IMR-90 (cell line): ENCODE data around the gene GALM. TPM values are rescaled to one million over a fixed set of nuclear protein-coding genes. Genes with fewer than 3 reads are reported as not detected.

Experiments used
- ATAC-seq: fragments of 200-7000 bp; cut with Tn5 transposase; 2 replicates; pipeline ENCODE4 v1.9.1; 2020; ENCODE audit warnings: low read depth, mild to moderate bottlenecking, moderate library complexity
- BruUV-seq: library from RNA; stranded (reverse); fragments of 400-500 nt; replicated peaks from 2 replicates; lab custom pipeline; 2021; lab: Mats Ljungman, UMichigan
- CTCF ChIA-PET: fragments of 300-600 bp; formaldehyde crosslinking; extraction: SDS; loops from one replicate; lab custom pipeline; 2021; ENCODE audit warnings: antibody characterized with exemption; lab: Yijun Ruan, JAX
- POLR2A ChIA-PET: fragments of 300-600 bp; sonication (Branson Sonifier 250); formaldehyde crosslinking; loops from one replicate; lab custom pipeline; 2022; ENCODE audit warnings: antibody characterized with exemption; ENCODE audit not compliant: unreplicated experiment; lab: Charles Lee
- DNase-seq: peaks from one replicate; pipeline ENCODE4 v3.0.0; 2013
- H2AFZ ChIP-seq: replicated peaks from 2 replicates; pipeline ENCODE3; 2013; ENCODE audit warnings: low read length, mild to moderate bottlenecking; ENCODE audit not compliant: poor library complexity
- H2AK5ac ChIP-seq: 2 replicates; pipeline ENCODE4 v1.6.1; 2013; ENCODE audit warnings: low read depth, low read length, inconsistent platforms
- H2AK9ac ChIP-seq: replicated peaks from 2 replicates; pipeline ENCODE3; 2013; ENCODE audit warnings: mild to moderate bottlenecking, low read depth, low read length, moderate library complexity; ENCODE audit not compliant: poor library complexity
- H2BK120ac ChIP-seq: 2 replicates; pipeline ENCODE4 v1.6.1; 2013; ENCODE audit warnings: low read depth, low read length, inconsistent platforms
- H2BK15ac ChIP-seq: 3 replicates; pipeline ENCODE4 v1.6.1; 2013; ENCODE audit warnings: low read depth, low read length, inconsistent platforms
- H2BK20ac ChIP-seq: 2 replicates; pipeline ENCODE4 v1.6.1; 2013; ENCODE audit warnings: low read depth, mild to moderate bottlenecking, inconsistent platforms, low read length, moderate library complexity
- H2BK5ac ChIP-seq: 2 replicates; pipeline ENCODE4 v1.6.1; 2013; ENCODE audit warnings: mild to moderate bottlenecking, low read depth, low read length, inconsistent platforms; ENCODE audit not compliant: poor library complexity, severe bottlenecking
- H3K14ac ChIP-seq: replicated peaks from 2 replicates; pipeline ENCODE4 v1.6.1; 2013; ENCODE audit warnings: low read depth, low read length, inconsistent platforms
- H3K18ac ChIP-seq: 2 replicates; pipeline ENCODE4 v1.6.1; 2013; ENCODE audit warnings: low read depth, low read length, control low read depth
- H3K23ac ChIP-seq: 2 replicates; pipeline ENCODE4 v1.6.1; 2013; ENCODE audit warnings: low read depth, low read length, inconsistent platforms
- H3K27ac ChIP-seq: 2 replicates; pipeline ENCODE4 v1.5.1; 2013; ENCODE audit warnings: mild to moderate bottlenecking, control low read depth, low read length; ENCODE audit not compliant: insufficient read depth
- H3K27me3 ChIP-seq: 2 replicates; pipeline ENCODE4 v1.6.1; 2013; ENCODE audit warnings: low read length; ENCODE audit not compliant: control insufficient read depth, insufficient read depth
- H3K36me3 ChIP-seq: 2 replicates; pipeline ENCODE4 v1.6.1; 2013; ENCODE audit warnings: low read length, mixed read lengths; ENCODE audit not compliant: control insufficient read depth, insufficient read depth
- H3K4ac ChIP-seq: 2 replicates; pipeline ENCODE4 v1.6.1; 2013; ENCODE audit warnings: low read depth, low read length, inconsistent platforms
- H3K4me1 ChIP-seq: 2 replicates; pipeline ENCODE4 v1.6.1; 2013; ENCODE audit warnings: low read length, mixed read lengths; ENCODE audit not compliant: control insufficient read depth, insufficient read depth
- H3K4me2 ChIP-seq: 2 replicates; pipeline ENCODE4 v1.6.1; 2013; ENCODE audit warnings: low read depth, mild to moderate bottlenecking, control low read depth, low read length, moderate library complexity
- H3K4me3 ChIP-seq: 2 replicates; pipeline ENCODE4 v1.5.1; 2013; ENCODE audit warnings: low read depth, mild to moderate bottlenecking, control low read depth, low read length, moderate library complexity; ENCODE audit not compliant: insufficient read depth
- H3K56ac ChIP-seq: 2 replicates; pipeline ENCODE4 v1.6.1; 2013; ENCODE audit warnings: low read length, inconsistent platforms; ENCODE audit not compliant: insufficient read depth; ENCODE audit errors: extremely low read depth
- H3K79me1 ChIP-seq, 2 experiments: 2 replicates each; pipeline ENCODE4 v1.6.1; 2013; ENCODE audit warnings: low read length in 2 of 2, inconsistent platforms in 1 of 2, low read depth in 1 of 2
- H3K9ac ChIP-seq: 2 replicates; pipeline ENCODE4 v1.6.1; 2013; ENCODE audit warnings: low read depth, low read length, control low read depth
- H3K9me1 ChIP-seq: 2 replicates; pipeline ENCODE4 v1.6.1; 2013; ENCODE audit warnings: low read length, inconsistent platforms; ENCODE audit not compliant: insufficient read depth
- H3K9me3 ChIP-seq: 2 replicates; pipeline ENCODE4 v1.6.1; 2013; ENCODE audit warnings: low read length; ENCODE audit not compliant: control insufficient read depth, insufficient read depth
- H4K20me1 ChIP-seq: 2 replicates; pipeline ENCODE4 v1.6.1; 2013; ENCODE audit warnings: low read length, inconsistent platforms; ENCODE audit not compliant: insufficient read depth
- H4K5ac ChIP-seq: 2 replicates; pipeline ENCODE4 v1.6.1; 2013; ENCODE audit warnings: mild to moderate bottlenecking, low read depth, low read length, control low read depth
- H4K8ac ChIP-seq, 2 experiments: 2 replicates each; pipeline ENCODE4 v1.6.1; 2013; ENCODE audit warnings: low read depth in 2 of 2, low read length in 2 of 2, control low read depth in 1 of 2, inconsistent platforms in 1 of 2
- H4K91ac ChIP-seq: 2 replicates; pipeline ENCODE4 v1.6.1; 2013; ENCODE audit warnings: low read depth, low read length, inconsistent platforms; ENCODE audit not compliant: insufficient read depth
- BHLHE40 ChIP-seq: fragments of 150-350 bp; IDR thresholded peaks from 2 replicates; pipeline ENCODE4 v1.6.1; 2016; ENCODE audit warnings: mild to moderate bottlenecking, low read depth, low read length
- CEBPB ChIP-seq: IDR thresholded peaks from 2 replicates; pipeline ENCODE4 v1.6.1; 2012; ENCODE audit warnings: low read depth, low read length, improper control_type of control experiment
- CHD1 ChIP-seq: IDR thresholded peaks from 2 replicates; pipeline ENCODE4 v1.6.1; 2012; ENCODE audit warnings: low read depth, low read length, improper control_type of control experiment
- FOS ChIP-seq: fragments of 150-350 bp; IDR thresholded peaks from 2 replicates; pipeline ENCODE4 v1.6.1; 2016; ENCODE audit warnings: low read depth, low read length
- MAZ ChIP-seq: IDR thresholded peaks from 2 replicates; pipeline ENCODE4 v1.6.1; 2012; ENCODE audit warnings: low read depth, mild to moderate bottlenecking, low read length, improper control_type of control experiment, moderate library complexity, borderline replicate concordance
- MXI1 ChIP-seq: IDR thresholded peaks from 2 replicates; pipeline ENCODE4 v1.6.1; 2012; ENCODE audit warnings: low read depth, mild to moderate bottlenecking, low read length, moderate library complexity, borderline replicate concordance
- NFE2L2 ChIP-seq: fragments of 150-350 bp; IDR thresholded peaks from 2 replicates; pipeline ENCODE4 v1.6.1; 2016; ENCODE audit warnings: low read depth, mild to moderate bottlenecking, low read length
- POLR2A ChIP-seq: IDR thresholded peaks from 2 replicates; pipeline ENCODE4 v1.6.1; 2012; ENCODE audit warnings: mild to moderate bottlenecking, low read depth, low read length
- RAD21 ChIP-seq: IDR thresholded peaks from 2 replicates; pipeline ENCODE4 v1.6.1; 2012; ENCODE audit warnings: low read length, improper control_type of control experiment
- SMC3 ChIP-seq: fragments of 150-350 bp; IDR thresholded peaks from 2 replicates; pipeline ENCODE4 v1.6.1; 2016; ENCODE audit warnings: low read depth, mild to moderate bottlenecking, antibody characterized with exemption, low read length, moderate library complexity
- USF2 ChIP-seq: fragments of 150-350 bp; IDR thresholded peaks from 2 replicates; pipeline ENCODE4 v1.6.1; 2017; ENCODE audit warnings: mild to moderate bottlenecking, antibody characterized with exemption, low read length, low read depth
- WGBS, 2 experiments: methylation state at CpG; one replicate each; pipeline versions ENCODE4 v1.1.5 to v1.1.7; 2013; ENCODE audit warnings: missing lambda C conversion rate in 2 of 2; ENCODE audit not compliant: insufficient read length in 1 of 2; ENCODE audit errors: extremely low coverage in 2 of 2; 5-methylcytosine and 5-hydroxymethylcytosine counted together
- dilution Hi-C: fragments of 300-500 bp; cut with HindIII; formaldehyde crosslinking; loops from one replicate; pipeline ENCODE4 v1.14.3; 2018; ENCODE audit warnings: low sequenced_read_pairs; ENCODE audit not compliant: unreplicated experiment
- in situ Hi-C: fragments of 300-500 bp; cut with MboI; formaldehyde crosslinking; loops from 3 replicates; pipeline ENCODE4 v1.14.3; 2019; ENCODE audit warnings: low sequenced_read_pairs, inconsistent platforms, mixed read lengths
- intact Hi-C: fragments of 100-400 bp; cut with micrococcal nuclease; formaldehyde crosslinking; loops from 2 replicates; pipeline ENCODE4 v1.10.0; 2022
- polyA plus RNA-seq, 3 experiments: library from polyadenylated mRNA; depleted of rRNA; stranded (reverse); fragments of >200 nt; gene quantifications; 2 replicates each; pipeline ENCODE4 v1.2.3, GENCODE V29; 2012; ENCODE audit warnings: low replicate concordance in 1 of 3
- total RNA-seq: library from RNA; depleted of rRNA; stranded (reverse); fragments of >200 nt; gene quantifications from 2 replicates; pipeline ENCODE4 v1.2.3, GENCODE V29; 2012

Gene GALM
- total and polyA plus RNA-seq, 2 of the 4 experiments (the other 2 are of a cell fraction) = 12.1 to 24.2 TPM

GRCh38 chr2:38750891-38751595 lies 85.1 kb downstream of the GALM start, which contains the start of gene SRSF7:
Gene SRSF7 (minus strand): TSS chr2:38751361. CDS start chr2:38751256, 105 bp downstream.
- no TSS peak for BruUV-seq
- Histone ChIP-seq H3K56ac (peak within 1 kb of the TSS; percentile 94), H2BK5ac (peak within 1 kb of the TSS; percentile 95), H2BK120ac (peak within 1 kb of the TSS; percentile 66), H3K27ac (peak within 1 kb of the TSS; percentile 96), H3K79me1 (peaks cover 15 to 41% of the 10 kb centered on the region in 2 experiments), H3K36me3 (peaks cover 24% of the 10 kb centered on the region), H3K9ac (peak within 1 kb of the TSS; percentile 99), H2AK9ac (peak within 1 kb of the TSS; percentile 99), H3K4me3 (peak within 1 kb of the TSS; percentile 89), H3K4me2 (peak within 1 kb of the TSS; percentile 99), H3K27me3 (no peaks in the 10 kb centered on the region), H3K18ac (peak within 1 kb of the TSS; percentile 99), H3K9me1 (no peaks in the 10 kb centered on the region), H4K20me1 (peaks cover 42% of the 10 kb centered on the region), H4K91ac (peak within 1 kb of the TSS; percentile 93), H4K8ac (peak within 1 kb of the TSS; percentile 78 to 95), H4K5ac (peak within 1 kb of the TSS; percentile 99), H3K4ac (peak within 1 kb of the TSS; percentile 98), H3K9me3 (no peaks in the 10 kb centered on the region), H3K23ac (peak within 1 kb of the TSS; percentile 97), H2AK5ac (peak within 1 kb of the TSS; percentile 99), H3K14ac (peak within 1 kb of the TSS; percentile 99), H2BK20ac (no peak within 1 kb of the TSS), H2BK15ac (peak within 1 kb of the TSS; percentile 22; the same call in 1 of the 3 replicates), H2AFZ (peak within 1 kb of the TSS; percentile 98), H3K4me1 (peaks cover 3% of the 10 kb centered on the region; the same call in 1 of the 2 replicates)
- TF ChIP-seq RAD21 (no peak; the same call in 1 of the 2 replicates), MAZ (peak; percentile 73; the same call in 1 of the 2 replicates), BHLHE40 (peak; percentile 34; the same call in 1 of the 2 replicates), SMC3 (no peak), NFE2L2 (peak; percentile 56; the same call in 1 of the 2 replicates), USF2 (peak; percentile 53), CEBPB (peak; percentile 79), POLR2A (peak; percentile 100), MXI1 (peak; percentile 98), FOS (peak; percentile 40; the same call in 1 of the 2 replicates), CHD1 (0 out of 2 replicates have a peak, but pooled peaks have one; percentile 71)
- intact Hi-C loops (loop anchor here (1.0 to 2.0 kb wide), 2 partner anchors 28 to 84 kb away; partner anchors contain the start of gene GEMIN6), in situ Hi-C loops (no loop called here), dilution Hi-C loops (no loop called here)
- ATAC-seq = peak; percentile 81
- WGBS, 2 experiments = 1% methylated on average over 42 of the region's 68 CpGs; no CpG with 5 or more reads in 1 of the 2 experiments
- peak; percentile 99 for DNase-seq
- ChIA-PET CTCF (no interaction called here), POLR2A (interaction anchor here (0.5 to 1.1 kb wide), 28 partner anchors 13 to 1315 kb away, joined by 3 to 8 read pairs (median 4); partner anchors contain the start of gene GALM)
